Measurements from ENCODE around the gene SLC44A3. TPM values are rescaled to one million over a fixed set of nuclear protein-coding genes. Genes with fewer than 3 reads are reported as not detected.
A peak's percentile ranks its signal among the peaks of the same experiment; 100 is the strongest.

The SLC44A3 gene
- total and polyA plus RNA-seq, 2 of the 13 experiments (the other 11 are each of a cell fraction or from before 2014, with no cell fraction given), result 6.8 to 14.1 TPM

DNA sequence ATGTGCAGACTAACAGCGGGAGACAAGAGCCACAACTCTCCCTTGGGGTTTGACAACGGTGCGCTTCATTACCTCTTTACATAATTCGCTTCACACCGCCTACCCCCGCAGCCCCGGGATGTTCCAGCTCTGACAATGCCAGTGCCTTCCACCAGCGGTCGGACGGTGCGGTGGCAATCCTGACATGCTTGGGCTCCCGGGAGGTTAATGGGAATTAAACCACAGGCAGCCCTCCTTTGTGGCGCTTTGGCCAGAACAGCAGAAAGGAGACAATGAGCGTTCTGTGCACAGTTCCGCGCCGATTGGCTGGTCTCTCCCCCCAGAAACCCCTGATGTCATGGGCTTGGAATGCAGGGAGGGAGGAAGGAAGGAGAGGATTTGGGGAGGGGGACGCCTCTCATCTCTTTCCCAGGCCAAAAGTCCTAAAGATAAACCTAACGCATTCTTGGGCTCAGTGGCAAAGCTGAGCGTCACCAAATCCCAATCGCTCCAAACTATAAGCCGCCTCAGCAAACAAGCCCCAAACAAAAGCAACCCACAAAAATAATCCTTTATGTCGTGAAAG, 105.5 kb downstream of the SLC44A3 start (continued):
- TF ChIP-seq IRX3 (CRISPR knock-in tag; IDR thresholded peaks at IDR 0.05; ENCODE audit: borderline replicate concordance, low read depth) (no peak), NFRKB (IDR thresholded peaks at IDR 0.05) (no peak), ZNF790 (CRISPR knock-in tag; IDR thresholded peaks at IDR 0.05; ENCODE audit: borderline replicate concordance) (no peak), ZNF660 (CRISPR knock-in tag; IDR thresholded peaks at IDR 0.05; ENCODE audit: borderline replicate concordance, low read depth) (no peak), RCOR2 (CRISPR knock-in tag; IDR thresholded peaks at IDR 0.05) (no peak), ZSCAN21 (CRISPR knock-in tag; IDR thresholded peaks at IDR 0.05; ENCODE audit: borderline replicate concordance) (no peak), ERF (CRISPR knock-in tag; IDR thresholded peaks at IDR 0.05) (no peak), ZNF652 (CRISPR knock-in tag; IDR thresholded peaks at IDR 0.05; ENCODE audit: borderline replicate concordance, low read depth) (no peak), ZFYVE20 (CRISPR knock-in tag; IDR thresholded peaks at IDR 0.05; ENCODE audit: borderline replicate concordance, low read depth) (no peak), ZNF446 (CRISPR knock-in tag; IDR thresholded peaks at IDR 0.05) (no peak), KDM6A (CRISPR knock-in tag; IDR thresholded peaks at IDR 0.05; ENCODE audit: low read depth) (no peak), TBX2 (CRISPR knock-in tag; IDR thresholded peaks at IDR 0.05; ENCODE audit: borderline replicate concordance) (peak; percentile 56), ZNF251 (CRISPR knock-in tag; IDR thresholded peaks at IDR 0.05) (no peak), ZNF496 (CRISPR knock-in tag; IDR thresholded peaks at IDR 0.05; ENCODE audit: insufficient replicate concordance) (no peak), ZNF777 (CRISPR knock-in tag; IDR thresholded peaks at IDR 0.05) (no peak), ZSCAN12 (CRISPR knock-in tag; IDR thresholded peaks at IDR 0.05) (no peak), ZBTB1 (CRISPR knock-in tag; IDR thresholded peaks at IDR 0.05; ENCODE audit: borderline replicate concordance) (no peak), ZNF570 (CRISPR knock-in tag; IDR thresholded peaks at IDR 0.05; ENCODE audit: borderline replicate concordance) (no peak)
- TF ChIP-seq, protein P1, sequence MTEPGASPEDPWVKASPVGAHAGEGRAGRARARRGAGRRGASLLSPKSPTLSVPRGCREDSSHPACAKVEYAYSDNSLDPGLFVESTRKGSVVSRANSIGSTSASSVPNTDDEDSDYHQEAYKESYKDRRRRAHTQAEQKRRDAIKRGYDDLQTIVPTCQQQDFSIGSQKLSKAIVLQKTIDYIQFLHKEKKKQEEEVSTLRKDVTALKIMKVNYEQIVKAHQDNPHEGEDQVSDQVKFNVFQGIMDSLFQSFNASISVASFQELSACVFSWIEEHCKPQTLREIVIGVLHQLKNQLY (CRISPR knock-in tag; IDR thresholded peaks at IDR 0.05), result no peak
- TF ChIP-seq, protein P2, sequence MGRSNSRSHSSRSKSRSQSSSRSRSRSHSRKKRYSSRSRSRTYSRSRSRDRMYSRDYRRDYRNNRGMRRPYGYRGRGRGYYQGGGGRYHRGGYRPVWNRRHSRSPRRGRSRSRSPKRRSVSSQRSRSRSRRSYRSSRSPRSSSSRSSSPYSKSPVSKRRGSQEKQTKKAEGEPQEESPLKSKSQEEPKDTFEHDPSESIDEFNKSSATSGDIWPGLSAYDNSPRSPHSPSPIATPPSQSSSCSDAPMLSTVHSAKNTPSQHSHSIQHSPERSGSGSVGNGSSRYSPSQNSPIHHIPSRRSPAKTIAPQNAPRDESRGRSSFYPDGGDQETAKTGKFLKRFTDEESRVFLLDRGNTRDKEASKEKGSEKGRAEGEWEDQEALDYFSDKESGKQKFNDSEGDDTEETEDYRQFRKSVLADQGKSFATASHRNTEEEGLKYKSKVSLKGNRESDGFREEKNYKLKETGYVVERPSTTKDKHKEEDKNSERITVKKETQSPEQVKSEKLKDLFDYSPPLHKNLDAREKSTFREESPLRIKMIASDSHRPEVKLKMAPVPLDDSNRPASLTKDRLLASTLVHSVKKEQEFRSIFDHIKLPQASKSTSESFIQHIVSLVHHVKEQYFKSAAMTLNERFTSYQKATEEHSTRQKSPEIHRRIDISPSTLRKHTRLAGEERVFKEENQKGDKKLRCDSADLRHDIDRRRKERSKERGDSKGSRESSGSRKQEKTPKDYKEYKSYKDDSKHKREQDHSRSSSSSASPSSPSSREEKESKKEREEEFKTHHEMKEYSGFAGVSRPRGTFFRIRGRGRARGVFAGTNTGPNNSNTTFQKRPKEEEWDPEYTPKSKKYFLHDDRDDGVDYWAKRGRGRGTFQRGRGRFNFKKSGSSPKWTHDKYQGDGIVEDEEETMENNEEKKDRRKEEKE (IDR thresholded peaks at IDR 0.05), result no peak
- TF ChIP-seq, protein P3, sequence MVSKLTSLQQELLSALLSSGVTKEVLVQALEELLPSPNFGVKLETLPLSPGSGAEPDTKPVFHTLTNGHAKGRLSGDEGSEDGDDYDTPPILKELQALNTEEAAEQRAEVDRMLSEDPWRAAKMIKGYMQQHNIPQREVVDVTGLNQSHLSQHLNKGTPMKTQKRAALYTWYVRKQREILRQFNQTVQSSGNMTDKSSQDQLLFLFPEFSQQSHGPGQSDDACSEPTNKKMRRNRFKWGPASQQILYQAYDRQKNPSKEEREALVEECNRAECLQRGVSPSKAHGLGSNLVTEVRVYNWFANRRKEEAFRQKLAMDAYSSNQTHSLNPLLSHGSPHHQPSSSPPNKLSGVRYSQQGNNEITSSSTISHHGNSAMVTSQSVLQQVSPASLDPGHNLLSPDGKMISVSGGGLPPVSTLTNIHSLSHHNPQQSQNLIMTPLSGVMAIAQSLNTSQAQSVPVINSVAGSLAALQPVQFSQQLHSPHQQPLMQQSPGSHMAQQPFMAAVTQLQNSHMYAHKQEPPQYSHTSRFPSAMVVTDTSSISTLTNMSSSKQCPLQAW (CRISPR knock-in tag; IDR thresholded peaks at IDR 0.05), result no peak
- TF ChIP-seq, protein P4, sequence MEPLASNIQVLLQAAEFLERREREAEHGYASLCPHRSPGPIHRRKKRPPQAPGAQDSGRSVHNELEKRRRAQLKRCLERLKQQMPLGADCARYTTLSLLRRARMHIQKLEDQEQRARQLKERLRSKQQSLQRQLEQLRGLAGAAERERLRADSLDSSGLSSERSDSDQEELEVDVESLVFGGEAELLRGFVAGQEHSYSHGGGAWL (CRISPR knock-in tag; IDR thresholded peaks at IDR 0.05), result no peak
- TF ChIP-seq, protein P5, sequence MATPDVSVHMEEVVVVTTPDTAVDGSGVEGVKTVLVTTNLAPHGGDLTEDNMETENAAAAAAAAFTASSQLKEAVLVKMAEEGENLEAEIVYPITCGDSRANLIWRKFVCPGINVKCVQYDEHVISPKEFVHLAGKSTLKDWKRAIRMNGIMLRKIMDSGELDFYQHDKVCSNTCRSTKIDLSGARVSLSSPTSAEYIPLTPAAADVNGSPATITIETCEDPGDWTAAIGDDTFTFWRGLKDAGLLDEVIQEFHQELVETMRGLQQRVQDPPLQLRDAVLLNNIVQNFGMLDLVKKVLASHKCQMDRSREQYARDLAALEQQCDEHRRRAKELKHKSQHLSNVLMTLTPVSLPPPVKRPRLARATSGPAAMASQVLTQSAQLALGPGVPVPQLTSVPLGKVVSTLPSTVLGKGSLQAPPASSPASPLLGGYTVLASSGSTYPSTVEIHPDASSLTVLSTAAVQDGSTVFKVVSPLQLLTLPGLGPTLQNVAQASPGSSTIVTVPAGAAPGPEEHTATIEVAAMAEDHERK (CRISPR knock-in tag; IDR thresholded peaks at IDR 0.05; ENCODE audit: low read depth), result no peak

All from HepG2 (cell line).